Occipital lobe (tissue), 2 donors: ENCODE measurements around the gene ZNF511. TPM values are rescaled to one million over a fixed set of nuclear protein-coding genes. Genes with fewer than 3 reads are reported as not detected.

Source experiments
- DNase-seq: peaks from one replicate; lab custom pipeline; 2025; lab: John Stamatoyannopoulos, UW
- total RNA-seq: library from RNA; depleted of rRNA; stranded (reverse); fragments of >200 nt; gene quantifications from one replicate; pipeline ENCODE4 v1.2.3, GENCODE V29; 2014

Gene ZNF511
- total RNA-seq, 1 donor from 2014 or later = 7.5 TPM

DNA sequence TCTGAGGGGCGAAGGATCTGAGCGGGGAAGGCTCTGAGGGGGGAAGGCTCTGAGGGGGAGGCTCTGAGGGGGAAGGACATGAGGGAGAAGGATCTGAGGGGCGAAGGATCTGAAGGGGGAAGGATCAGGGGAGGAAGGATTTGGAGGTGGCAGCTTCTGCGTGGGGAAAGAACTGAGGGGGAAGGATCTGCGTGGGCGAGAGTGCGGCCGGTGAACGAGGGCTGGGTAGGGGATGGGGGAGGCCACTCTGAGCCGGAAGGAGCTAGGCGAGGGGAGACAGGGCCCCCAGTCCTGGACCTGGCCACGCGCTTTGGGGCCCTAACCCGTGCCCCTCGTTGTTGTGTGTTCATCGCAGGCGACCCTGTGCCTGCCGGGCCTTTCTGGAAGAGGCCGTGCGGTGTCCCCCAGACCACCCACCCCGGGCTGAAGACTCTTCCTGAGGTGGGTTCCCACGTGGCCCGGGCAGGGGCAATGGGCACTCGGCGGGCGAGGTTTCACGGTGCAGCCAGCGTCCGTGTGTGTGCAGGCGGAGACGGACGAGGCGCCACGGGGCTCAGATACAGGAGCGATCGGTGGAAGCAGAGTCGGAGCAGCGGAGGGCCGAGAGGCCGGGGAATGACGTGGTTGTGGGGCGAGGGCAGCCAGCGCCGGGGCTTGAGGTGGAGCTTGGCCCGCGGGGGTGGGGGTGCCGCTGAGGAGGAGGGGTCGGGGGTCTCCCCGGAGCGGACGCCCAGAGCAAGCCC lies 26.0 kb downstream of the ZNF511 start:
- DNase-seq = no peak

DNA sequence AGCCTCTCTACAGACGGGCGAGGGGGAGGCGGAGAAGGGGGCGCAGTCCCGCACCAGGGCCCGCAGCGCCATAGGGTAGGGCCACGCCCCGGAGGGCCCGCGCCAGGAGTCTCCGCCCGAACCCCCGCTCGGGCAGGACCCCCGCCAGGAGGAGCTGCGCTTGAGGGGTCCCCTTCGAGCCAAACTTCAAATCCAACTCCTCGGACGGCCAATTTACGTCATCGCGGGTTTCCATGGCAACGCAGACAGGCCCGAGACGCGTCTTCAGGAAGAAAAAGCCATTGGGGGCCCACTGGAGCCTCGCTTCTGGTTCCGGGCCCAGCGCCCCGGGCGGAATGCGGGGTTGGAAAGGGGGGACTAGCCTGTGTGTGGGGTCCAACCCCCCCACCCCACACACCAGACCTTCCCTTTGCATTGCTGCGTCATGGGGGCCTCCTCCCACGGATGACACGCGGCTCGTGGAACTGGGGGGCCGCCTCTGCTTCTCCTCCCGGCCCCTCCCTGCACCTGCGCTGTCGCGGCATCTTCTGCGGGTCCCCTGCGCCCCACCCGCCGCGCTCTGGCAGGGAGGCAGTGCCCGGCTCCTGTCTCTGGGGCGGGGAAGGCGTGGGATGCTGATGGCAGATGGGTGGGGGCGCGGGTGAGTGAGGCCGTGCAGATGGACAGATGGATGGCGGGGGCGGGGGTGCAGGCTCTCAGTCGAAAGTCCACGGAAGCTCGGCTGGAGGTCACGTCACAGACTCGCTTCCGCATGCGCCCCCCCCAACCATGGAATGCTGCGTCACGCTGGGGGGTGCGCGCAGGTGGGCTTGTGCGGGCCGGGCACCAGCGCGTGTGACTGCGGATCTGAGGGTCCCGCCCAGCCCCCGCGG lies 26.8 kb downstream of the ZNF511 start:
- peak; percentile 70 for DNase-seq

DNA sequence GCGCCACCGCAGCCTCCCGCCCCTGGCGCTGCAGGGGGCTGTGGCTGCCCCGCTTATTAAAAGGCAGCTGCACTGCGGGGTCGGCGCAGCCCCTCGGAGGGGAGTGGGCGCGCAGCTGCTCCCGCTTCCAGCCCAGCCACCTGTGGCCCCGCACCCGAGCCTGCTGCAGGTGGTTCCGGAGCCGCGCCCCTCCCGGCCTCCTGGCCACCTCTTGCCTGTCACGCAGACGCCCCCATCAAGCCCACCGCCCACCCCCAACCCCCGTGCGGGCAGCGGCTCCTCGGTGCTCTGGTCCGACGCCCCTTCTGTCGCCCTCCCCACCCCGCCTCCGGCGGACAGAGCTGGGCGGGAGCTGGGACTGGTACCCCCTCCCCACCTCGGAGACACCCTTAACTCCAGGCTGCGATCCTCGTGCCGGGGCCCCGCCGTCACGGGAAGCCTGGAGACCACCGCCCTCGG lies 27.4 kb downstream of the ZNF511 start:
- no peak for DNase-seq

DNA sequence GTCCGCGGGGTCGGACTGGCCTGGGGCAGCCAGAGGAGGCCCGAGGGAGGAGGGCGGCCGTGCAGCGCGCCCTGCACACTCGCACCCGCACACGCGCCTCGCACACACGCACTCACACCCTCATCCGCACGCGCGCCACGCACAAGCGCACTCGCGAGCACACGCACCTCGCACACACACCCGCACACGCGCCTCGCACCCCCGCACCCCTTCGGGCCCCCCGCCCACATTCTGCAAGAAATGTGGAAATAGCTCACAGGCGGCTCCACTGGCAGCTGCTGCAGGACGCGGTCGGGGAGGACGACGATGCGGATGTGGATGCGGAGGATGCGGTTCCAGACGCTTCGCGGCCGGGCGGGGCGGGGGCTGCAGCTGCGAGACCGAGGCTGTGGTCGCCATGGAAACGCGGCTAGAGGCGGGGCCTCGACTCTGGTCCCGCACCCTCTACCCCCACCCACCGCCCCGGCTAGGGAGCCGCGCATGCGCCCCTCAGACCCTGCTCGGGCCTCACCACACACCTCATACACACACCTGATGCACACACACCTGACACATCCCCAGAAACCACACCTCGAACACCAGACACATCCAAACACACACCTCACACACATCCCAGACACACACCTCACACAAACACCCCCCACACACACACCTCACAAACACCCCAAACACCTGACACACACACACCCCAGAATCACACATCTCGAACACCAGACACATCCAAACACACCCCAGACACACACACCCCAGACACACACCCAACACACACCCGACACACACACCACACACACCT lies 28.1 kb downstream of the ZNF511 start, which contains the start of gene CALY:
Gene CALY (minus strand): TSS at position 320 of the 793 bp plus-strand sequence. CDS start 7,907 bp downstream, outside the sequence.
- DNase-seq = peak; percentile 76

GRCh38 chr10:133337370-133337725 lies 28.6 kb downstream of the ZNF511 start:
- DNase-seq = no peak

- no peak for DNase-seq
Measured at GRCh38 chr10:133338080-133339071, 29.7 kb downstream of the ZNF511 start.

- DNase-seq = no peak
Measured at GRCh38 chr10:133339708-133340380, 31.1 kb downstream of the ZNF511 start.

GRCh38 chr10:133341983-133342382 lies 33.3 kb downstream of the ZNF511 start:
- DNase-seq = no peak

GRCh38 chr10:133342942-133343341 lies 34.2 kb downstream of the ZNF511 start:
- DNase-seq = no peak

DNA sequence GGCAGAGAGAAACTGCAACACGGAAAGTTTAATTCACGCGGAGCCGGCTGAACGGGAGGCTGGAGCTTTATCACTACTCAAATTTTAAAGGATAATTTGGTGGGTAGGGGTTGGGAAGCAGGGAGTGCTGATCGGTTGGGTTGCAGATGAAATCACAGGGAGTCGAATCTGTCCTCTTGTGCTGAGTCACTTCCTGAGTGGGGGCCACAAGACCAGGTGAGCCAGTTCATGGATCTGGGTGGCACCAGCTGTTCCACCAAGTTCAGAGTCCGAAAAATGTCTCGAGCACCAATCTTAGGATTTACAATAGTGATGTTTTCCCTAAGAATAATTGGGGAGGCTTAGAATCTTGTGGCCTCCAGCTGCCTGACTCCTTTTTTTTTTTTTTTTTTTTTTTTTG lies 34.8 kb downstream of the ZNF511 start:
- no peak for DNase-seq

- no peak for DNase-seq
Measured at GRCh38 chr10:133344236-133344635, 35.5 kb downstream of the ZNF511 start.

GRCh38 chr10:133346413-133346812 lies 37.7 kb downstream of the ZNF511 start:
- no peak for DNase-seq

- DNase-seq = no peak
Measured at GRCh38 chr10:133347710-133348517, 39.2 kb downstream of the ZNF511 start.

- DNase-seq = no peak
Measured at GRCh38 chr10:133349160-133349568, 40.5 kb downstream of the ZNF511 start.

DNA sequence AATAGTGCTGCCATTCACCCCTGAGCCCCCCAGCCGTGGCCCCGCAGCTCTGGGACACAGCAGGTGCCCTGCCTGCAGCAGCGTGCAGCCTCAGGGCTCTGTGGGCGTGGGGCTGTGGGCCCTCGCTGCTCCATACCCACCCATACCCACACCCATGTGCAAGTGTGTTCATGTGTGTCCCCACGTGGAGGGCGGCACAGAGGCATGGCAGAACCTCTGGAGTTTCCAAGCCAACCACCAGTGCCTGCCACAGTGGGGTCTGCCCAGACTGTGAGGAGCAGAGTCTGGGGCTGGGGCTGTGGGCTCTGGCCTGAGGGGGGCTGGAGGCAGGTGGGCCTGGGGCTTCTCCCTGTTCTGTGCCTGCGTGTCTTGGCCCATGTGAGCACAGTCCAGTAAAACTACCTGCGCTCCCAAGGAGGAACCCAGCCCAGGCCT lies 40.9 kb downstream of the ZNF511 start:
- DNase-seq = no peak

DNA sequence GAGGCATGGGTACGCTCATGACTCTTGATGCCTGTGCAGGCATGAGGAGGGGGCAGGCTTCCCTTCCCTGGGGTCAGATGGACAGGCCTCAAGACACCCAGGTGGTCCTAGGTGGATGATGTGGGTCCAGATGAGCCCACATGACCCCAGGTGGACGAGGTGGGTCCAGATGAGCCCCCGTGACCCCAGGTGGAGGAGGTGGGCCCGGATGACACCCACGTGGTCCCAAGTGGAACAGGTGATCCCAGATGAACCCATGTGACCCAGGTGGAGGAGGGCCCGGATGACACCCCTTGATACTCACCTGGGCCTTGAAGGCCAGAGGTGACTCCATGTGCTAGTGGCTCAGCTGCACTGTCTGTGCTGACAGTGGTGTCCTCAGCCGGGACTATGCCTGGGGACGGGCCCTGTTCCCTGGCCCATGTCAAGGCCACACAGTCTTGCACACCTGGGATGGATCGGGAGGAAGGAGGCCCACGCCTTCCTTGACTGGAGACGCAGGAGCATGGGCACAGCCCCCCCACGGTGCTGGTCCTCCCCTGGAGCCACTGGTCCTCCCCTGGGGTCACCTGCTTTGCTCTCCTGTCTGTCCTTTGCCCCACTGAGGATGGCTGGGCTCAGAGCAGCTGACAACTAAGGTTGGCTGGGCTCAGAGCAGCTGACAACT lies 41.7 kb downstream of the ZNF511 start:
- no peak for DNase-seq

DNA sequence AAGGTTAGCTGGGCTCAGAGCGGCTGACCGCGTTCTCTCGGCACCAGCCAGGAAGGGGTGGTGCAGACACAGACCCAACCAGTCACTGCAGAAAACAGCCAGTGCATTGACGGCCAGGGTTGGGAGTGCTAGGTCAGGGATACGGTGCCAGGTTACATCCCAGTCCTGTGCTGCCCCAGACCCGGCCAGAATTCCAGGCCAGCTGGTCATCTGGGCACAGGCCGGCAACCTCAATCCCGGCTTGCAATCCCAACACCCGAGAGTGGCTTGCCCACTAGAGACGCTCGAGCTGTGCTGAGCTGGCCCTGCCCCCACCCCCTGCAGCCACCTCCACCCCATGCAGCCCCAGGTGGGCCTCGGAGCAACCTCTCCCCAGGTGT lies 42.2 kb downstream of the ZNF511 start:
- DNase-seq = no peak
